Measurements from ENCODE around the gene RPL4.

GRCh38 chr15:66545255-66545654 lies 40.6 kb upstream of the RPL4 start:
- no peak for TF ChIP-seq NFATC4 (CRISPR knock-in tag; IDR thresholded peaks at IDR 0.05)
- TF ChIP-seq ZNF512 (CRISPR knock-in tag; IDR thresholded peaks at IDR 0.05; ENCODE audit: borderline replicate concordance) = no peak
- no peak for TF ChIP-seq CTCF (IDR thresholded peaks at IDR 0.05)
- no peak for TF ChIP-seq ZNF317 (CRISPR knock-in tag; IDR thresholded peaks at IDR 0.05; ENCODE audit: borderline replicate concordance, low read depth)
- no peak for TF ChIP-seq TEAD1 (CRISPR knock-in tag; IDR thresholded peaks at IDR 0.05)
